Upper lobe of left lung (tissue), 6 donors: ENCODE data around the gene COPS6. TPM values are rescaled to one million over a fixed set of nuclear protein-coding genes. Genes with fewer than 3 reads are reported as not detected.

Source experiments
- ATAC-seq, 2 donors: fragments of 200-7000 bp; cut with Tn5 transposase; one replicate each; pipeline ENCODE4 v1.9.1; 2022; ENCODE audit warnings: mild to moderate bottlenecking in 2 of 2, moderate library complexity in 2 of 2; ENCODE audit not compliant: low FRiP score in 2 of 2
- DNase-seq, 2 donors: peaks; one replicate each; pipeline ENCODE4 v3.0.0-alpha.2; 2019 to 2020
- H3K27ac ChIP-seq, 4 donors: fragments of 200-600 bp; sonication (generic); one replicate each; pipeline ENCODE4 v1.5.1; 2016 to 2019
- H3K27me3 ChIP-seq, 4 donors: fragments of 200-600 bp; sonication (generic); one replicate each; pipeline ENCODE4 v1.5.1; 2017 to 2019
- H3K36me3 ChIP-seq, 4 donors: fragments of 200-600 bp; sonication (generic); one replicate each; pipeline ENCODE4 v1.5.1; 2016 to 2019
- H3K4me1 ChIP-seq, 4 donors: fragments of 200-600 bp; sonication (generic); one replicate each; pipeline ENCODE4 v1.5.1; 2018 to 2019
- H3K4me3 ChIP-seq, 4 donors: fragments of 200-600 bp; sonication (generic); one replicate each; pipeline ENCODE4 v1.5.1; 2017 to 2019; ENCODE audit warnings: mild to moderate bottlenecking in 2 of 4, moderate library complexity in 1 of 4
- H3K9me3 ChIP-seq, 4 donors: fragments of 200-600 bp; sonication (generic); one replicate each; pipeline ENCODE4 v1.5.1; 2018 to 2019
- CTCF ChIP-seq, 6 experiments: fragments of 450-650 bp in 4 of 6; fragments of 200-600 bp in 2 of 6; sonication (generic) in 2 of 6; IDR thresholded peaks; one replicate each; pipeline ENCODE4 v1.5.1; 2016 to 2019; ENCODE audit warnings: antibody characterized with exemption in 6 of 6
- EP300 ChIP-seq, 4 donors: sonication (generic); formaldehyde crosslinking; IDR thresholded peaks; one replicate each; pipeline ENCODE4 v1.5.1; 2017; ENCODE audit warnings: antibody characterized with exemption in 4 of 4, control low read depth in 2 of 4
- POLR2A ChIP-seq, 4 donors: fragments of 450-650 bp; IDR thresholded peaks; one replicate each; pipeline ENCODE4 v1.5.1; 2016 to 2017; ENCODE audit warnings: antibody characterized with exemption in 4 of 4, mild to moderate bottlenecking in 2 of 4
- POLR2AphosphoS5 ChIP-seq, 2 donors: sonication (generic); formaldehyde crosslinking; IDR thresholded peaks; one replicate each; pipeline ENCODE4 v1.5.1; 2017; ENCODE audit warnings: antibody characterized with exemption in 2 of 2
- WGBS, 2 donors: methylation state at CpG; one replicate each; pipeline ENCODE4 v1.1.5; 2017 to 2018; 5-methylcytosine and 5-hydroxymethylcytosine counted together
- total RNA-seq, 6 donors: library from RNA; depleted of rRNA in 4 of 6; stranded (reverse); fragments of >200 nt in 4 of 6; gene quantifications; one replicate each; pipeline versions ENCODE4 v1.1.0 to v1.2.1, GENCODE V29; 2016 to 2021
- donor health status: DM: no; HTN: no; CAD: no; lungs with moderate emphysema.
- donor health status: DM: no; HTN: yes; CAD: no; lungs with severe emphysema.

COPS6 gene
- total RNA-seq, 6 donors from 2014 or later = 23.4 to 217 (median 53.9) TPM

GRCh38 chr7:100101016-100101862, 12.5 kb downstream of the COPS6 start, which contains the start of the genes AP4M1 and MCM7:
Gene AP4M1, plus strand, starts transcription at chr7:100101643. Its CDS starts 72 bp downstream, at chr7:100101715.
Gene MCM7, minus strand, starts transcription at chr7:100101397. Its CDS starts 103 bp downstream, at chr7:100101294.
- Histone ChIP-seq H3K36me3 (peaks cover 22 to 66% (median 54%) of the 10 kb centered on the region in 4 donors), H3K27me3 (no peaks in the 10 kb centered on the region), H3K27ac (peak within 1 kb of the TSS; percentile 93 to 99 (median 95)), H3K4me3 (peak within 1 kb of the TSS; percentile 75 to 100 (median 86)), H3K4me1 (peaks cover 19 to 30% (median 21%) of the 10 kb centered on the region in 4 donors), H3K9me3 (no peaks in the 10 kb centered on the region)
- DNase-seq (peak; percentile 98 to 99), ATAC-seq (peak; percentile 97 to 98)
- TF ChIP-seq POLR2AphosphoS5 (IDR thresholded peaks at IDR 0.05) = peak; percentile 75 to 87
- no peak for TF ChIP-seq CTCF (IDR thresholded peaks at IDR 0.05)
- peak in 1 of 4 donors; percentile 41 for TF ChIP-seq POLR2A (IDR thresholded peaks at IDR 0.05)
- no peak for TF ChIP-seq EP300 (IDR thresholded peaks at IDR 0.05)
- 0% methylated on average over 34 to 37 of the region's 80 CpGs for WGBS, 2 donors

- Histone ChIP-seq H3K27me3 (no peaks in the 10 kb centered on the region), H3K4me1 (peaks cover 19 to 30% (median 21%) of the 10 kb centered on the region in 4 donors), H3K9me3 (no peaks in the 10 kb centered on the region), H3K27ac (peak overlapping the region in 1 of 4 donors; percentile 93), H3K4me3 (no peak overlapping the region), H3K36me3 (peaks cover 7 to 66% (median 53%) of the 10 kb centered on the region in 4 donors)
- DNase-seq (no peak), ATAC-seq (no peak)
- TF ChIP-seq CTCF (IDR thresholded peaks at IDR 0.05) (no peak), POLR2A (IDR thresholded peaks at IDR 0.05) (no peak), EP300 (IDR thresholded peaks at IDR 0.05) (no peak), POLR2AphosphoS5 (IDR thresholded peaks at IDR 0.05) (no peak)
- 91 to 92% methylated on average over 15 to 17 of the region's 17 CpGs for WGBS, 2 donors
Measured at GRCh38 chr7:100102950-100103840, 14.4 kb downstream of the COPS6 start.

- TF ChIP-seq POLR2AphosphoS5 (IDR thresholded peaks at IDR 0.05) = no peak
- TF ChIP-seq EP300 (IDR thresholded peaks at IDR 0.05) = no peak
- no peak for TF ChIP-seq CTCF (IDR thresholded peaks at IDR 0.05)
- TF ChIP-seq POLR2A (IDR thresholded peaks at IDR 0.05) = no peak
- no peak overlapping the region for H3K27ac ChIP-seq
- H3K36me3 ChIP-seq = peaks cover 5 to 74% (median 56%) of the 10 kb centered on the region in 4 donors
- no peaks in the 10 kb centered on the region for H3K27me3 ChIP-seq
- H3K9me3 ChIP-seq = no peaks in the 10 kb centered on the region
- peaks cover 7 to 15% (median 9%) of the 10 kb centered on the region in 4 donors for H3K4me1 ChIP-seq
- ATAC-seq (no peak), DNase-seq (no peak)
- 96 to 100% methylated on average over 4 of the region's 4 CpGs for WGBS, 2 donors
- no peak overlapping the region for H3K4me3 ChIP-seq
Measured at GRCh38 chr7:100105534-100105933, 16.8 kb downstream of the COPS6 start.

- Histone ChIP-seq H3K27ac (no peak overlapping the region), H3K36me3 (peaks cover 9 to 83% (median 66%) of the 10 kb centered on the region in 4 donors), H3K27me3 (no peaks in the 10 kb centered on the region), H3K4me3 (no peak overlapping the region), H3K4me1 (peaks cover 7 to 11% (median 7%) of the 10 kb centered on the region in 4 donors), H3K9me3 (no peaks in the 10 kb centered on the region)
- TF ChIP-seq POLR2AphosphoS5 (IDR thresholded peaks at IDR 0.05) (no peak), POLR2A (IDR thresholded peaks at IDR 0.05) (no peak), CTCF (IDR thresholded peaks at IDR 0.05) (no peak), EP300 (IDR thresholded peaks at IDR 0.05) (no peak)
- DNase-seq (no peak), ATAC-seq (no peak)
- 91% methylated on average over 17 of the region's 17 CpGs for WGBS, 2 donors
Measured at GRCh38 chr7:100106633-100107032, 17.9 kb downstream of the COPS6 start.
